Measurements from ENCODE around the gene LRRC73.

DNA sequence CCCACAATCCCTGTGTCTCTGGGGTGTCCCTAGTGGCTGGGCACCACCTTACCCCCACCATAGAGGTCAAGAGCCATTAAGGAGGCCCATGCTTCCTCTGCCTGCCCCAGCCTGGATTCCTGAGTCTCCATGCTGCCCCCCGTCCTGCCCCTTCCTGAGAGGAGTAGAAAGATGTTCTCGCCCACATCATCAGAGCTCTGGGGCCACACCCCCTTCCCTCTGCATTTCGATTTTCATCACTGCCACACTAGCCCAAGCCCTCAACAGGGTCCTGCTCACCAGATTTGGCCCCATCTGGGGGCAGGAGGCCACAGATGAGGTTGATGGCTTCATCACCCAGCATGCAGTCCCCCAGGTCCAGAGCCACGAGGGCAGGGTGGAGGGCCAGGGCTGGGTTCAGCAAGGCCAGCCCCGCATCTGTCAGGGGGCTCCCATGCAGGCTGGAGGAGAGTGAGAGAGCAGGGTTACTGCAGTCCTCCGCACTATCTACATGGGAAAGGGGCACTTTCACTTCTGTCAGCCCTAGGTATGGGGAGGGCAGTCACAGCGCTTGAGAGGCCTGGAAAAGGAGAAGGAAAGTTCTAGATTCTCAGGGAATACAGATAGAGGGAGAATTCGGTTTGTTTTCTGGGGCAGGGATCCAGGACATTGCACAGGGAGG, 1.5 kb downstream of the LRRC73 start:
- TF ChIP-seq RAD21 (IDR thresholded peaks at IDR 0.05; ENCODE audit: low read depth) (no peak), CEBPB (IDR thresholded peaks at IDR 0.05) (no peak), EP300 (IDR thresholded peaks at IDR 0.05; ENCODE audit: borderline replicate concordance) (no peak), YY1 (IDR thresholded peaks at IDR 0.05; ENCODE audit: low read depth) (no peak), TCF12 (IDR thresholded peaks at IDR 0.05; ENCODE audit: low read depth) (no peak), TAF1 (IDR thresholded peaks at IDR 0.05; ENCODE audit: low read depth) (no peak), FOXM1 (IDR thresholded peaks at IDR 0.05; ENCODE audit: borderline replicate concordance, low read depth) (no peak), CREB1 (IDR thresholded peaks at IDR 0.05; ENCODE audit: low read depth) (no peak), TEAD4 (IDR thresholded peaks at IDR 0.05) (no peak), EGR1 (IDR thresholded peaks at IDR 0.05) (no peak)
- TF ChIP-seq, protein P1, sequence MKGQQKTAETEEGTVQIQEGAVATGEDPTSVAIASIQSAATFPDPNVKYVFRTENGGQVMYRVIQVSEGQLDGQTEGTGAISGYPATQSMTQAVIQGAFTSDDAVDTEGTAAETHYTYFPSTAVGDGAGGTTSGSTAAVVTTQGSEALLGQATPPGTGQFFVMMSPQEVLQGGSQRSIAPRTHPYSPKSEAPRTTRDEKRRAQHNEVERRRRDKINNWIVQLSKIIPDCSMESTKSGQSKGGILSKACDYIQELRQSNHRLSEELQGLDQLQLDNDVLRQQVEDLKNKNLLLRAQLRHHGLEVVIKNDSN (IDR thresholded peaks at IDR 0.05) = no peak
- TF ChIP-seq, protein P2, sequence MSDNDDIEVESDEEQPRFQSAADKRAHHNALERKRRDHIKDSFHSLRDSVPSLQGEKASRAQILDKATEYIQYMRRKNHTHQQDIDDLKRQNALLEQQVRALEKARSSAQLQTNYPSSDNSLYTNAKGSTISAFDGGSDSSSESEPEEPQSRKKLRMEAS (IDR thresholded peaks at IDR 0.05) = no peak
- TF ChIP-seq, protein P3, sequence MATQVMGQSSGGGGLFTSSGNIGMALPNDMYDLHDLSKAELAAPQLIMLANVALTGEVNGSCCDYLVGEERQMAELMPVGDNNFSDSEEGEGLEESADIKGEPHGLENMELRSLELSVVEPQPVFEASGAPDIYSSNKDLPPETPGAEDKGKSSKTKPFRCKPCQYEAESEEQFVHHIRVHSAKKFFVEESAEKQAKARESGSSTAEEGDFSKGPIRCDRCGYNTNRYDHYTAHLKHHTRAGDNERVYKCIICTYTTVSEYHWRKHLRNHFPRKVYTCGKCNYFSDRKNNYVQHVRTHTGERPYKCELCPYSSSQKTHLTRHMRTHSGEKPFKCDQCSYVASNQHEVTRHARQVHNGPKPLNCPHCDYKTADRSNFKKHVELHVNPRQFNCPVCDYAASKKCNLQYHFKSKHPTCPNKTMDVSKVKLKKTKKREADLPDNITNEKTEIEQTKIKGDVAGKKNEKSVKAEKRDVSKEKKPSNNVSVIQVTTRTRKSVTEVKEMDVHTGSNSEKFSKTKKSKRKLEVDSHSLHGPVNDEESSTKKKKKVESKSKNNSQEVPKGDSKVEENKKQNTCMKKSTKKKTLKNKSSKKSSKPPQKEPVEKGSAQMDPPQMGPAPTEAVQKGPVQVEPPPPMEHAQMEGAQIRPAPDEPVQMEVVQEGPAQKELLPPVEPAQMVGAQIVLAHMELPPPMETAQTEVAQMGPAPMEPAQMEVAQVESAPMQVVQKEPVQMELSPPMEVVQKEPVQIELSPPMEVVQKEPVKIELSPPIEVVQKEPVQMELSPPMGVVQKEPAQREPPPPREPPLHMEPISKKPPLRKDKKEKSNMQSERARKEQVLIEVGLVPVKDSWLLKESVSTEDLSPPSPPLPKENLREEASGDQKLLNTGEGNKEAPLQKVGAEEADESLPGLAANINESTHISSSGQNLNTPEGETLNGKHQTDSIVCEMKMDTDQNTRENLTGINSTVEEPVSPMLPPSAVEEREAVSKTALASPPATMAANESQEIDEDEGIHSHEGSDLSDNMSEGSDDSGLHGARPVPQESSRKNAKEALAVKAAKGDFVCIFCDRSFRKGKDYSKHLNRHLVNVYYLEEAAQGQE (IDR thresholded peaks at IDR 0.05; ENCODE audit: low read depth) = no peak
